Measurements from ENCODE around the gene TSPAN16. TPM values are rescaled to one million over a fixed set of nuclear protein-coding genes. Genes with fewer than 3 reads are reported as not detected.
A peak's percentile ranks its signal among the peaks of the same experiment; 100 is the strongest.
"Not testable (repeated sequence)": the region's sequence is repeated elsewhere in the genome, so short reads cannot be mapped to it uniquely, and the experiment has no call there.

TSPAN16 gene
- total RNA-seq, 2 experiments from 2014 or later = not detected

DNA sequence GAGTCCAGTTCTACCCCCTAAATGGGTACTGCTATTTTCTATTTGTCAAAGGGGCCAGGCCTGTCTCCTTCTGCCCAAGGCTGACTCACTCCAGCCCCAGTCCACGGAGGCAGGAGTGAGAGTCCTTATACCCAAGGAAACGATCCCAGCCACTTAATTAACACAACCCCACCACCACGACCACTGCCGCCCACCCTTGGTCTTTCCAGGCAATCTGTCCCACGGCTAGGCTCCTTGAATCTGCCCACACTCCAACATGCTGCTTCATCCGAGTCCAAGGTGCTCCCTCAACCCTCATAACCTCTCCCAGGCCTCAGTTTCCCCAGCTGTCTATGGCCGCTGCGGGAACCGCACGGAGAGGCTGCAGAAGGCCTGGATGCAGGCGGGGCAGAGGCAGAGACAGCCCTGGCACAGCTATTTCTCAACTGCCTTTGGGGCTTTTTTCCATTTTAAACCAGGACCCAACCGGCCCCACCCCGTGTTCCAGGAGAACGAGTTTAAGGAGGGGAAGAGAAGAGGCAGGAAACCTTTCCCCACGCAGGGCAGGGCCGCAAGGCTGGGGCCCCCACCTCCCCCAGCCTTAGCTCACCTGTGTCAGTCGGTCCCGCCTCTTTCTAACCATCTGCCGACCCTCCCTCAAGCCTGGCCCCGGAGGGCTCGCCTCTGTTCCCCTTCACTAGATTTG is 42.8 kb downstream of the TSPAN16 start:
- Mint-ChIP-seq H3K4me1 (peaks cover 21% of the 10 kb centered on the region), H3K9me3 (ENCODE audit: low read depth) (peaks cover 4% of the 10 kb centered on the region), H3K36me3 (ENCODE audit: low read depth) (peaks cover 19% of the 10 kb centered on the region), H3K4me3 (peak overlapping the region; percentile 72), H3K27ac (no peak overlapping the region), H3K27me3 (no peaks in the 10 kb centered on the region)
- POLR2A ChIA-PET = interaction anchor here (0.6 kb wide), 1 partner anchor 132 kb away, joined by 4 read pairs; no protein-coding TSS in a partner anchor
- CTCF ChIA-PET = interaction anchor here (0.6 to 1.2 kb wide), 5 partner anchors 31 to 300 kb away, joined by 3 to 5 read pairs (median 3); no protein-coding TSS in a partner anchor
- intact Hi-C loops (cut with DNase I, micrococcal nuclease) = loop anchor here in 1 of 2 experiments (1.0 to 5.0 kb wide), 4 partner anchors 17 to 141 kb away; partner anchors contain the start of genes KANK2, ODAD3, PLPPR2 and PRKCSH
- no peak for DNase-seq
- ATAC-seq = no peak

DNA sequence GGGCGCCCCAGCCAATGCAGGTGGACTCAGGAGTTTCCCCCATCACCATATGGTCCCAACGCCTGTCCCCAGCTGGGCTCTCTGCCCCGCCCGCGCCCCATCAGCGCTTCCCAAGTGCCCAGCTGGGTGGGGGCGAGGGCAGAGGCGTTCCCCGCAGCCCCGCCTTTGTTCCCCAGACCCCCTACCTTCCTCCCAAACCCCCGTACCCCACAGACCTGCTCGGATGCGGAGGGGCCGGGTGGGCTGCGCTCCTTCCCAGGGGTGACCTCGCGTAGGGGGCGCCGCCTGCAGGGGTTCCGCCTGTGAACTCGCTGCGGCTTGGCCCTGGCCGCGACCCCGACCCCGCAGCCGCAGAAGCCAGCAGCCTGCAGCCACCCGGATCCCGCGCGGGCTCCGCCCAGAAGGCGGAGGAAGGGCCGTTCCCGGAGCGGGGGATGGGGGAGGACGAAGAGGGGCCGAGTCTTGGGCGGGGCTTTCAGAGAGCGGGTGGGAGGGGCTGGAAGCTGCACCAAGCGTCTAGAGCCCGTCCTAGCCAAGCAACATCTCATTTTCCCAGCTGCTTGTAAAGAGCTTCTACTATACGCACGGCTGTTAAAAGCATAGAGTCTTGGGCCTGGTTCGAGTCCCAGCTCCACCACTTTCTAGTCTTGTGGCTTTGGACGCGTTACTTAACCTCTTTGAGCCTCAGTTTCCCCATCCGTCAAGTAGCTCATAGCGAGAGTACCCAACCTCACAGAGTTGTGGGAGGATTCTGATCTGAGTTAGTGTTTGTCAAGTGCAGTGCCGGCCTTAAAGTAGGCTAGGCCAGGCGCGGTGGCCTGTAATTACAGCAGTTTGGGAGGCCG is 43.5 kb downstream of the TSPAN16 start, which contains the start of gene RAB3D:
TSS of gene RAB3D (minus strand) at position 404 of the 845 bp plus-strand sequence. CDS start 2,258 bp downstream, outside the sequence.
- POLR2A ChIA-PET = interaction anchor here (0.9 kb wide), 1 partner anchor 36 kb away, joined by 3 read pairs; the partner anchor contains the start of gene SWSAP1

DNA sequence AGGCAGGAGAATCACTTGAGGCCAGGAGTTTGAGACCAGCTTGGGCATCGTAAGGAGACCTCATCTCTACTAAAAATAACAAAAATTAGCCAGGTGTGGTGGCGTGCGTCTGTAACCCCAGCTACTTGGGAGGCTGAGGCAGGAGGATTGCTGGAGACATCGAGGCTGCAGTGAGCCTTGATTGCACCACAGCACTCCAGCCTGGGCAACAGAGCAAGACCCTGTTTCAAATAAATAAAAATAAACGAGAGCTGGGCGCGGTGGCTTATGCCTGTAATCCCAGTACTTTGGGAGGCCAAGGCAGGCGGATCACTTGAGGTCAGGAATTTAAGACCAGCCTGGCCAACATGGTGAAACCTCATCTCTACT is 44.1 kb downstream of the TSPAN16 start:
- ChIA-PET POLR2A (interaction anchor here (0.9 kb wide), 1 partner anchor 35 kb away, joined by 3 read pairs; the partner anchor contains the start of gene SWSAP1), CTCF (interaction anchor here (0.6 to 1.6 kb wide), 4 partner anchors 41 to 143 kb away, joined by 3 to 5 read pairs (median 4); no protein-coding TSS in a partner anchor)
- Mint-ChIP-seq H3K4me1 (peaks cover 25% of the 10 kb centered on the region), H3K4me3 (peak overlapping the region; percentile 72), H3K36me3 (ENCODE audit: low read depth) (peaks cover 16% of the 10 kb centered on the region)
- DNase-seq; ATAC-seq; intact Hi-C loops (cut with DNase I, micrococcal nuclease); H3K9me3 Mint-ChIP-seq (ENCODE audit: low read depth); H3K27ac Mint-ChIP-seq; H3K27me3 Mint-ChIP-seq: not testable (repeated sequence)

More for the DNA sequence above, 43.5 kb downstream of the TSPAN16 start, which contains the start of gene RAB3D:
- H3K27ac Mint-ChIP-seq = no peak within 1 kb of the TSS
- CTCF ChIA-PET = interaction anchor here (0.5 to 1.6 kb wide), 7 partner anchors 30 to 308 kb away, joined by 3 to 5 read pairs (median 4); no protein-coding TSS in a partner anchor
- no peaks in the 10 kb centered on the region for H3K27me3 Mint-ChIP-seq
- H3K9me3 Mint-ChIP-seq (ENCODE audit: low read depth) = peaks cover 4% of the 10 kb centered on the region
- peak; percentile 99 for ATAC-seq
- intact Hi-C loops (cut with DNase I, micrococcal nuclease) = loop anchor here in 1 of 2 experiments (1.0 to 5.0 kb wide), 4 partner anchors 16 to 142 kb away; partner anchors contain the start of genes KANK2, ODAD3, PLPPR2 and PRKCSH
- peaks cover 17% of the 10 kb centered on the region for H3K36me3 Mint-ChIP-seq (ENCODE audit: low read depth)
- H3K4me1 Mint-ChIP-seq = peaks cover 23% of the 10 kb centered on the region
- peak; percentile 93 for DNase-seq
- peak within 1 kb of the TSS; percentile 72 for H3K4me3 Mint-ChIP-seq

DNA sequence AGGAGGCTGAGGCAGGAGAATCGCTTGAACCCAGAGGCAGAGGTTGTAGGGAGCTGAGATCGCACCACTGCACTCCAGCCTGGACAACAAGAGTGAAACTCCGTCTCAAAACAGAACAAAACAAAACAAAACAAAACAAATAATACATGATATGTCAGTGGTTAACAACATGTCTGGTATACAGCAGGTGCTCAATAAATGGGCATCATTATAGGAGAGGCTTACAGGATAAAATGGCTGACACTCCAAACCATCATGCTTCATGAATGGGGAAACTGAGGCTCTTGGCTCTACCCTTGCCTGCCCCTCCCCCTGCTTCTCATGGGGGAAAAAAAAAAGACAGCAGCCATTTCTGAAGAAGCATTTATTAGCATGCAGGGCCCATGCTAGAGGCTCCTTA is 46.5 kb downstream of the TSPAN16 start:
- no peak overlapping the region for H3K27ac Mint-ChIP-seq
- POLR2A ChIA-PET = interaction anchor here (0.6 kb wide), 1 partner anchor 19 kb away, joined by 3 read pairs; no protein-coding TSS in a partner anchor

DNA sequence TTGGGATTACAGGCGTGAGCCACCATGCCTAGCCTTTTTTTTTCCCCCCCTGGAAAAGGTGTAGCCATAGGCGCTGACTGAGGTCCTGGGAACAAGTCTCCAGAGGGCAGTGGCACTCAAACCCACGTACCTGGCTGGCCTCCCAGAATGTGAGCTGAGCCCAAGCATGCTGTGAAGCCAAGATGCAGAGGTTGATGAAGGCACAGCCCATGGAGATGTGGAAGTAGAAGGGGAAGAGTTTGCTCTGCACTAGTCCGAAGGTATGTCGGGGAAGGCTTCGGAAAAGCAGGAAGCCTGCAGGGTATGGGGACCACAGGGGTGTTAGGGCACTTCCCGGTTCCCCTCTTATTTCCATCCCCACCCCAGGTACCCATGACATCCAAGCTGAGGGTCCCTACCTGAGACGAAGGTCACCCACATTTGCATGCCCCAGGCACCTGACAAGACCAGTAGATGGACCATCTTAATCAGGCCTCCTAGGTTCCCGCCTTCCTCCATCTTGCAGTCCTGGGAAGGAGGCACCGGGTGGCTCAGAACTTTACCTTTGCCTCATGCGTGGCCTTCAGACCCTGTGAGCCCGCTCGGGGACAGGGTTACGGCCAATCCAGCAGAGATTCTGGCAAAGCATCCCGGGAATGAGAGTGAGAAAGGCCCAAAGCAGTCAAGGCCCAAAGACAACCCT is 49.3 kb downstream of the TSPAN16 start:
- ATAC-seq (no peak), DNase-seq (no peak)
- Mint-ChIP-seq H3K27ac (peak overlapping the region; percentile 82), H3K9me3 (ENCODE audit: low read depth) (peaks cover 8% of the 10 kb centered on the region), H3K4me3 (peak overlapping the region; percentile 83), H3K27me3 (no peaks in the 10 kb centered on the region), H3K36me3 (ENCODE audit: low read depth) (peaks cover 11% of the 10 kb centered on the region), H3K4me1 (peaks cover 23% of the 10 kb centered on the region)
- ChIA-PET POLR2A (interaction anchor here (1.3 kb wide), 1 partner anchor 29 kb away, joined by 4 read pairs; the partner anchor contains the start of gene SWSAP1), CTCF (interaction anchor here (1.1 to 2.2 kb wide), 4 partner anchors 28 to 39 kb away, joined by 4 to 11 read pairs (median 8); partner anchors contain the start of gene EPOR)
- intact Hi-C loops (cut with DNase I, micrococcal nuclease) = no loop called here

More for the DNA sequence above, 46.5 kb downstream of the TSPAN16 start:
- Mint-ChIP-seq H3K4me3 (no peak overlapping the region), H3K36me3 (ENCODE audit: low read depth) (no peaks in the 10 kb centered on the region), H3K9me3 (ENCODE audit: low read depth) (no peaks in the 10 kb centered on the region), H3K4me1 (peaks cover 38% of the 10 kb centered on the region), H3K27me3 (no peaks in the 10 kb centered on the region)
- no peak for ATAC-seq
- intact Hi-C loops (cut with DNase I, micrococcal nuclease) = no loop called here
- no peak for DNase-seq
- CTCF ChIA-PET = no interaction called here

DNA sequence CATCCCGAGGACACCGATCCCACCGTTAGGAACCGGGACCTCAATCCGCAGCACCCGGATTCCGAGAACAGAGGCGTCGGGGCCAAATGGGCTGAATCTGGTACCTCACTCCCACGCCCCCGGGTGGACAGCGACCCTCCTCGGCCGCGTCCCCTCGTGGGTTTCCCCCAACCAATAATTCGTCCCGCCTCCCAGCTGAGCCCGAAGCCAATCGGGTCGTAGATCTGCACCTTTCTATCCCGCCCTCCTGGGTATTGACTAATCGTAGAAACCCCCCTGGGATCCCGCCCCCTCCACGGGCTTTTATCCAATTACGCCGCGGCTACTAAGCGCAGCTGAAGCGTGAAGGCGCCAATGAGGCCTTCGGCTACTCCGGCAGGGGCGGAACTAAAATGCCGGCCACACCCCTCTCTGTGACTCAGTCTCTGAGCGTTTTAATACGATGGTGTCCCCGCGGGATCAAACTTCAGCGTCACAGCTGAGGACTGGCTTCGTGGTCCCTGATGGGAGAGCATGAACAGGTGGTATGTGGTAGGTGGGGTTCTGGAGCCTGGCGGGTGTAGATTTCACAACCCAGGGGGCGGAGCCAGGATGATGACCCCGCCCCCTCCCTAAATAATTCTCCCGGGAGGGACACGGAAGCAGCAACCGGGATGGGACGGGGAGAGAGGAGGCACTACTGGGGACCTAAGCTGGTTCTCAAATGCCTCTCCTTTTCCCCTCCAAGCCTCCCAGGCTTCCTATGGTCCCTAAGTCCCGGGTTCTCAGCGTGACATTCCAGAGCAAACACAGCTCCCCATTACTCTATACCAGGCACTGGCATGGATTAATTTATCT is 50.4 kb downstream of the TSPAN16 start, which contains the start of the genes CCDC159 and TMEM205:
TSS of gene CCDC159 (plus strand) at position 416 of the 837 bp plus-strand sequence. CDS start at position 504, 88 bp downstream.
TSS of gene TMEM205 (minus strand) at position 165 of the 837 bp plus-strand sequence. CDS start 649 bp downstream, outside the sequence.
- peak; percentile 99 for ATAC-seq
- Mint-ChIP-seq H3K4me3 (peak within 1 kb of the TSS; percentile 83), H3K9me3 (ENCODE audit: low read depth) (peaks cover 8% of the 10 kb centered on the region), H3K4me1 (peaks cover 23% of the 10 kb centered on the region), H3K27me3 (no peaks in the 10 kb centered on the region), H3K36me3 (ENCODE audit: low read depth) (peaks cover 11% of the 10 kb centered on the region), H3K27ac (peak within 1 kb of the TSS; percentile 82)
- ChIA-PET POLR2A (interaction anchor here (0.6 to 1.3 kb wide), 3 partner anchors 28 to 162 kb away, joined by 4 to 6 read pairs (median 5); partner anchors contain the start of gene SWSAP1), CTCF (interaction anchor here (0.6 to 2.2 kb wide), 11 partner anchors 27 to 410 kb away, joined by 3 to 11 read pairs (median 3); partner anchors contain the start of genes EPOR and PRKCSH)
- DNase-seq = peak; percentile 99
- intact Hi-C loops (cut with DNase I, micrococcal nuclease) = loop anchor here (1.0 to 2.0 kb wide), 8 partner anchors 9 to 213 kb away; partner anchors contain the start of genes ODAD3 (in 2 of the 2), PLPPR2 (in 2 of the 2), PRKCSH (in 2 of the 2) and SWSAP1 (in 2 of the 2)

DNA sequence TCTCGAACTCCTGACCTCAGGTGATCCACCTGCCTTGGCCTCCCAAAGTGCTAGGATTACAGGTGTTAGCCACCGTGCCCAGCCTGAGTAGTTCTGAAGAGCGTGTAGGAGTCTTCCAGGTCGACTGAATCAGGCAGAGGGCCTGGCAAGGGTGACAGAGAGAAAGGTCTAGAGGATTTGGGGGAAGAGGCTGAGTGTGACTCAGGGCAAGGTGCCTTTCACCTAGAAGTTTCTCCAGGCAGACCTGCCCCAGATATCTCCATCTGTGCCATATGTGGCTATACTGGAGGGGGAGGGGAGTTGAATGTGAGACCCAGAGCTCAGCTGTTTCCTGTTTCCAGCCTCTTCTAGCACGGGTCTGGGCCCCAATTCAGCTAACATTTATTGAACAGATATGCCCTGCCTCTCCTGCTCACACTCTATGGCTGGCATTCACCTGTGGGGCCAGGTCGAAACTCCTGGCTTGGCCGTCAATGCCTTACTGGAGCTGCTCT is 51.6 kb downstream of the TSPAN16 start:
- Mint-ChIP-seq H3K27me3 (no peaks in the 10 kb centered on the region), H3K36me3 (ENCODE audit: low read depth) (peaks cover 11% of the 10 kb centered on the region), H3K27ac (no peak overlapping the region), H3K4me1 (peaks cover 23% of the 10 kb centered on the region), H3K4me3 (peak overlapping the region; percentile 83), H3K9me3 (ENCODE audit: low read depth) (peaks cover 8% of the 10 kb centered on the region)
- intact Hi-C loops (cut with DNase I, micrococcal nuclease) = loop anchor here in 1 of 2 experiments (2.0 kb wide), 1 partner anchor 55 kb away; no protein-coding TSS in a partner anchor
- POLR2A ChIA-PET = interaction anchor here (0.5 kb wide), 1 partner anchor 68 kb away, joined by 4 read pairs; no protein-coding TSS in a partner anchor
- DNase-seq = peak; percentile 18
- no peak for ATAC-seq
- CTCF ChIA-PET = interaction anchor here (2.1 to 2.2 kb wide), 2 partner anchors 29 to 33 kb away, joined by 10 to 11 read pairs; no protein-coding TSS in a partner anchor

DNA sequence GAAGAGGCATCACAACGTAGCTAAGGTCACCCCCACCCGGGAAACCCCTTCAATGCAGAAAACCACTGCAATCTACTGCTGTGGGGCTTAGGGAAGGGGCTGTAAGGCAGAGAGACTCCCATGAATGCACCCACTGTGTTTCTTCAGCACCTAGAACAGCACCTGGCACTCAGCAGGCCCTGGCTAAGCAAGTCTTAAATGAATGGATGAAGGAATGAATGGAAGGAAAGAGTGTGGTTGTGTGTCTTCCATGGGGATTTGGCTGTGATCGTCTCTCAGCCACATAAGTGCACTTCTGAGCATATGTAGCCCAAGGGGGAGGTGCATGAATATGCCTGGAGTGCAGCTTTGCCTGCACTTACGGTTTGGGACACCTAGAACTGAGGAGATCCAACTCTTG is 53.2 kb downstream of the TSPAN16 start:
- ChIA-PET POLR2A (interaction anchor here (1.1 kb wide), 1 partner anchor 26 kb away, joined by 3 read pairs; the partner anchor contains the start of gene SWSAP1), CTCF (no interaction called here)
- DNase-seq (no peak), ATAC-seq (no peak)
- Mint-ChIP-seq H3K27me3 (no peaks in the 10 kb centered on the region), H3K4me3 (no peak overlapping the region), H3K9me3 (ENCODE audit: low read depth) (peaks cover 8% of the 10 kb centered on the region), H3K36me3 (ENCODE audit: low read depth) (peaks cover 11% of the 10 kb centered on the region), H3K4me1 (peaks cover 23% of the 10 kb centered on the region), H3K27ac (no peak overlapping the region)
- intact Hi-C loops (cut with DNase I, micrococcal nuclease) = no loop called here

DNA sequence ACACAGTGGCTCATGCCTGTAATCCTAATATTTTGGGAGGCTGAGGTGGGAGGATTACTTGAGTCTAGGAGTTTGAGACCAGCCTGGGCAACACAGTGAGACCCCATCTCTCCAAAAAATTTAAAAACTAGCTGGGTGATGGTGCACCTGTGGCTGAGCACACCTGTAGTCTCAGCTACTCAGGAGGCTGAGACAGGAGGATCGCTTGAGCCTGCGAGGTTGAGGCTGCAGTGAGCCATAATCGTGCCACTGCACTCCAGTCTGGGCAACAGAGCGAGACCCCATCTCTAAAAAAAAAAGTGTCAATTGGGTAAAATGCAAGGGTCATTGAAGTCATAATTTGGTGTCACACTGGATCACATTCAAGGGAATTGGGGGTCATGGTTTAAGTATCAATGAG is 58.1 kb downstream of the TSPAN16 start:
- CTCF ChIA-PET; POLR2A ChIA-PET; H3K36me3 Mint-ChIP-seq (ENCODE audit: low read depth); H3K4me3 Mint-ChIP-seq; DNase-seq; H3K27ac Mint-ChIP-seq; H3K9me3 Mint-ChIP-seq (ENCODE audit: low read depth); H3K4me1 Mint-ChIP-seq; ATAC-seq; intact Hi-C loops (cut with DNase I, micrococcal nuclease): not testable (repeated sequence)
- peaks cover 10% of the 10 kb centered on the region for H3K27me3 Mint-ChIP-seq
